Measurements from ENCODE around the gene ATP5PF. TPM values are rescaled to one million over a fixed set of nuclear protein-coding genes. Genes with fewer than 3 reads are reported as not detected.
"Not testable (repeated sequence)": the region's sequence is repeated elsewhere in the genome, so short reads cannot be mapped to it uniquely, and the experiment has no call there.

ATP5PF gene
- total RNA-seq, 6 experiments from 2014 or later, result 118 to 212 (median 140) TPM

- 89% methylated on average over 4 of the region's 5 CpGs for WGBS (ENCODE audit: insufficient coverage, low coverage, low lambda C conversion rate, missing lambda C conversion rate)
- no peak for DNase-seq
- Histone ChIP-seq H3K9me3 (no peaks in the 10 kb centered on the region), H3K36me3 (no peaks in the 10 kb centered on the region), H3K4me1 (no peaks in the 10 kb centered on the region), H3K4me3 (no peak overlapping the region), H3K27me3 (no peaks in the 10 kb centered on the region), H3K27ac (no peak overlapping the region)
- no peak for ATAC-seq
- intact Hi-C loops (cut with DNase I), result loop anchor here in 1 of 2 donors (10.0 kb wide), 1 partner anchor 105 kb away; the partner anchor contains the start of gene MRPL39
- TF ChIP-seq CTCF (IDR thresholded peaks at IDR 0.05) (no peak), POLR2A (IDR thresholded peaks at IDR 0.05) (no peak)
Measured at GRCh38 chr21:25709684-25710265, 24.9 kb downstream of the ATP5PF start.

- intact Hi-C loops (cut with DNase I), result no loop called here
- 36% methylated on average over 5 of the region's 7 CpGs for WGBS (ENCODE audit: insufficient coverage, low coverage, low lambda C conversion rate, missing lambda C conversion rate)
Measured at GRCh38 chr21:25708467-25709065, 26.1 kb downstream of the ATP5PF start.

GRCh38 chr21:25701529-25701928 lies 33.2 kb downstream of the ATP5PF start:
- 49% methylated on average over 4 of the region's 4 CpGs for WGBS (ENCODE audit: insufficient coverage, low coverage, low lambda C conversion rate, missing lambda C conversion rate)
- TF ChIP-seq CTCF (IDR thresholded peaks at IDR 0.05), result no peak
- TF ChIP-seq POLR2A (IDR thresholded peaks at IDR 0.05), result no peak
- Histone ChIP-seq H3K27ac (no peak overlapping the region), H3K36me3 (no peaks in the 10 kb centered on the region), H3K9me3 (no peaks in the 10 kb centered on the region), H3K4me3 (no peak overlapping the region), H3K4me1 (no peaks in the 10 kb centered on the region), H3K27me3 (no peaks in the 10 kb centered on the region)
- ATAC-seq (no peak), DNase-seq (no peak)
- intact Hi-C loops (cut with DNase I), result no loop called here

More at GRCh38 chr21:25708467-25709065, 26.1 kb downstream of the ATP5PF start:
- Histone ChIP-seq H3K4me1 (no peaks in the 10 kb centered on the region), H3K9me3 (no peaks in the 10 kb centered on the region), H3K27ac (no peak overlapping the region), H3K27me3 (no peaks in the 10 kb centered on the region), H3K36me3 (no peaks in the 10 kb centered on the region), H3K4me3 (no peak overlapping the region)
- peak; percentile 53 to 68 (median 64) for ATAC-seq
- no peak for DNase-seq
- no peak for TF ChIP-seq POLR2A (IDR thresholded peaks at IDR 0.05)
- peak; percentile 69 to 87 (median 80) for TF ChIP-seq CTCF (IDR thresholded peaks at IDR 0.05)

GRCh38 chr21:25700741-25701140 lies 34.0 kb downstream of the ATP5PF start:
- DNase-seq (no peak), ATAC-seq (no peak)
- no peaks in the 10 kb centered on the region for H3K36me3 ChIP-seq
- H3K27me3 ChIP-seq, result no peaks in the 10 kb centered on the region
- no peaks in the 10 kb centered on the region for H3K4me1 ChIP-seq
- H3K27ac ChIP-seq, result no peak overlapping the region
- no peak overlapping the region for H3K4me3 ChIP-seq
- 75% methylated on average over 1 of the region's 1 CpG for WGBS (ENCODE audit: insufficient coverage, low coverage, low lambda C conversion rate, missing lambda C conversion rate)
- TF ChIP-seq CTCF (IDR thresholded peaks at IDR 0.05) (no peak), POLR2A (IDR thresholded peaks at IDR 0.05) (no peak)
- intact Hi-C loops (cut with DNase I), result no loop called here
- H3K9me3 ChIP-seq, result no peaks in the 10 kb centered on the region

GRCh38 chr21:25695461-25695860 lies 39.2 kb downstream of the ATP5PF start:
- H3K36me3 ChIP-seq; H3K4me3 ChIP-seq; H3K27ac ChIP-seq; ATAC-seq; H3K9me3 ChIP-seq; H3K4me1 ChIP-seq; H3K27me3 ChIP-seq; intact Hi-C loops (cut with DNase I): not testable (repeated sequence)
- DNase-seq, result peak in 1 of 3 donors; percentile 16
- WGBS (ENCODE audit: insufficient coverage, low coverage, low lambda C conversion rate, missing lambda C conversion rate), result no CpG with 5 or more reads among the region's 36 CpGs
